22Rv1 (cell line): ENCODE measurements around the gene SLC25A25.

Source experiments
- H3K27ac ChIP-seq: fragments of 450-650 bp; 2 replicates; pipeline ENCODE4 v1.5.1; 2017
- ZFX ChIP-seq: fragments of 450-650 bp; IDR thresholded peaks from 2 replicates; pipeline ENCODE4 v1.6.1; 2017; ENCODE audit warnings: antibody characterized with exemption, borderline replicate concordance
- TF ChIP-seq, protein P1 (sequence below): fragments of 450-650 bp; IDR thresholded peaks from 2 replicates; pipeline ENCODE4 v1.5.1; 2017; ENCODE audit warnings: mild to moderate bottlenecking

SLC25A25 gene

GRCh38 chr9:128068386-128069205 lies 564 bp downstream of the SLC25A25 start:
- H3K27ac ChIP-seq: peak overlapping the region; percentile 98
- TF ChIP-seq ZFX: no peak

DNA sequence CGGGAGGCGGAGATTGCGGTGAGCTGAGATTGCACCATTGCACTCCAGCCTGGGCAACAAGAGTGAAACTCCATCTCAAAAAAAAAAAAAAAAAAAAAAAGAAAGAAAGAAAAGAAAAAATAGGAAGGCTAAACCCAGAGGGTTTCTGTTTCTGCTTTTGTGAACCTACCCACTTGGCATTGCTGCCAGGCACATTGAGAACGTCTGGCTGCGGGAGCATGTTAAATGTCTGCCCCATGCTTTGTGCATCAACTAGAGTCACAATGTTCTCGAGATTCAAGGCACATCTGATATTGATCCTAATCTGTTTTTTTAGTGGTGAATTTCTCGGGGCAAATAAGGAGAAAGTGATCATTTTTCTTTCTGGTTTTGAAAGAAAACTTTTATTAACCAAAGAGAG lies 2.8 kb downstream of the SLC25A25 start:
- TF ChIP-seq ZFX: no peak
- peak overlapping the region; percentile 98 for H3K27ac ChIP-seq

DNA sequence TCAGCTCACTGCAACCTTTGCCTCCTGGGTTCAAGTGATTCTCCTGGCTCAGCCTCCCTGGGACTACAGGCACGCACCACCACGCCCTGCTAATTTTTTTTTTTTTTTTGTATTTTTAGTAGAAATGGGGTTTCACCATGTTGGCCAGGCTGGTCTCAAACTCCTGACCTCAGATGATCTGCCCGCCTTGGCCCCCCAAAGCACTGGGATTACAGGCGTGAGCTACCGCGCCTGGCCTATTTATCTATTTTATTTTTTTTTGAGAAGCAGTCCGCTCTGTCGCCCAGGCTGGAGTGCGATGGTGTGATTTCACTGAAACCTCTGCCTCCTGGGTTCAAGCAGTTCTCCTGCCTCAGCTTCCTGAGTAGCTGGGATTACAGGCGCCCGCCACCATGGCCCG lies 3.4 kb downstream of the SLC25A25 start:
- H3K27ac ChIP-seq: peak overlapping the region; percentile 98

- TF ChIP-seq ZFX: no peak
- TF ChIP-seq, protein P1, sequence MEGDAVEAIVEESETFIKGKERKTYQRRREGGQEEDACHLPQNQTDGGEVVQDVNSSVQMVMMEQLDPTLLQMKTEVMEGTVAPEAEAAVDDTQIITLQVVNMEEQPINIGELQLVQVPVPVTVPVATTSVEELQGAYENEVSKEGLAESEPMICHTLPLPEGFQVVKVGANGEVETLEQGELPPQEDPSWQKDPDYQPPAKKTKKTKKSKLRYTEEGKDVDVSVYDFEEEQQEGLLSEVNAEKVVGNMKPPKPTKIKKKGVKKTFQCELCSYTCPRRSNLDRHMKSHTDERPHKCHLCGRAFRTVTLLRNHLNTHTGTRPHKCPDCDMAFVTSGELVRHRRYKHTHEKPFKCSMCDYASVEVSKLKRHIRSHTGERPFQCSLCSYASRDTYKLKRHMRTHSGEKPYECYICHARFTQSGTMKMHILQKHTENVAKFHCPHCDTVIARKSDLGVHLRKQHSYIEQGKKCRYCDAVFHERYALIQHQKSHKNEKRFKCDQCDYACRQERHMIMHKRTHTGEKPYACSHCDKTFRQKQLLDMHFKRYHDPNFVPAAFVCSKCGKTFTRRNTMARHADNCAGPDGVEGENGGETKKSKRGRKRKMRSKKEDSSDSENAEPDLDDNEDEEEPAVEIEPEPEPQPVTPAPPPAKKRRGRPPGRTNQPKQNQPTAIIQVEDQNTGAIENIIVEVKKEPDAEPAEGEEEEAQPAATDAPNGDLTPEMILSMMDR: no peak
- H3K27ac ChIP-seq: peak overlapping the region; percentile 98
Measured at GRCh38 chr9:128072144-128073021, 4.4 kb downstream of the SLC25A25 start.

GRCh38 chr9:128073253-128073886 lies 5.3 kb downstream of the SLC25A25 start:
- no peak for TF ChIP-seq ZFX
- TF ChIP-seq, protein P1: no peak
- peak overlapping the region; percentile 98 for H3K27ac ChIP-seq

DNA sequence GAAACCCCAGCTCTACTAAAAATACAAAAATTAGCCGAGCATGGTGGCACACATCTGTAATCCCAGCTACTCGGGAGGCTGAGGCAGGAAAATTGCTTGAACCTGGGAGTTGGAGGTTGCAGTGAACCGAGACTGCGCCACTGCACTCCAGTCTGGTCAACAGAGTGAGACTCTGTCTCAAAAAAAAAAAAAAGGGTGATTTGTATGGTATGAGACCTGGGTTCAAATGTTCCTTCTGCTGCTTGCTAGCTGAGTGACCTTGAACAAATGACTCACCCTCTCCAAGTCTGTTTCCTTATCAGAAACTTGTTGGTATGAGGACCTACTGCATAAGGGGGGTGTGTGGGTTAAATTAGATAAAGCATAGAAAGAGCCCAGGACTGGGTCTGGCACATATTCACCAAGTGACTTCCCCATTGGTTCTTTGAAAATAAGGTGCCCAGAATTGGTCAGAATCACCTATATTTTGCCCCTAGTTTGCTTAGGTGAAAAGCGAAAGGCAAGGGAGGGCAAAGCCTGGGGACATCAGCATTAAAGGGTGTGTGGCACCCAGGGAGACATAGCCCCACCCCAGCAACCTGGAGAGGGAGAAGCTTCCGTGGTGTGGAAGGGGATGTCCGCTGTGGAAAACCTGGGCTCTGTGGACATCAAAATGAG lies 9.9 kb downstream of the SLC25A25 start:
- peak overlapping the region; percentile 75 for H3K27ac ChIP-seq
- TF ChIP-seq, protein P1: no peak
- no peak for TF ChIP-seq ZFX

- peak overlapping the region; percentile 75 for H3K27ac ChIP-seq
- TF ChIP-seq ZFX: no peak
- TF ChIP-seq, protein P1: no peak
Measured at GRCh38 chr9:128078504-128079434, 10.7 kb downstream of the SLC25A25 start.
